K562 treated with DMSO at 1 percent for 12 hours (cell line): Measurements from ENCODE around the gene JAM3. TPM values are rescaled to one million over a fixed set of nuclear protein-coding genes. Genes with fewer than 3 reads are reported as not detected.

Source experiments
- total RNA-seq: library from RNA; unstranded; fragments of 300-600 nt; gene quantifications from 2 replicates; pipeline ENCODE4 v1.2.3, GENCODE V29; 2022; ENCODE audit not compliant: insufficient read depth

Gene JAM3
- total RNA-seq: 0.99 TPM in 1 of 2 replicates, not detected in the other

GRCh38 chr11:134068829-134069425 is at the start of gene JAM3:
JAM3 (plus strand) TSS chr11:134069072; CDS start chr11:134069084, 12 bp downstream.

Other genes starting within 250 kb of the JAM3 start
- not detected in 2 replicates for gene SPATA19, start 223.6 kb upstream of the JAM3 start, total RNA-seq
- not detected in 2 replicates for gene IGSF9B, start 112.1 kb upstream of the JAM3 start, total RNA-seq
- 22.9 and 66.0 TPM in 2 replicates for gene NCAPD3, start 154.9 kb downstream of the JAM3 start, total RNA-seq
- 26.7 and 51.8 TPM in 2 replicates for gene VPS26B, start 155.6 kb downstream of the JAM3 start, total RNA-seq
- 50.8 and 73.7 TPM in 2 replicates for gene THYN1, start 184.3 kb downstream of the JAM3 start, total RNA-seq
- 20.3 and 29.2 TPM in 2 replicates for gene ACAD8, start 184.5 kb downstream of the JAM3 start, total RNA-seq
- gene GLB1L3, start 207.3 kb downstream of the JAM3 start, total RNA-seq: 0.38 TPM in 1 of 2 replicates, not detected in the other